Stimulated activated CD8-positive, alpha-beta memory T cell treated with anti-CD3 and anti-CD28 coated beads, Interleukin-2, amount 100 ng/mL, for 48 hours (primary cell): ENCODE measurements around the gene ADSS2.
"Not testable (repeated sequence)": the region's sequence is repeated elsewhere in the genome, so short reads cannot be mapped to it uniquely, and the experiment has no call there.

Source experiments
- DNase-seq, 2 donors: peaks; one replicate each; pipeline ENCODE4 v3.0.0-alpha.2; 2020; ENCODE audit warnings: low read depth in 2 of 2

Gene ADSS2

DNA sequence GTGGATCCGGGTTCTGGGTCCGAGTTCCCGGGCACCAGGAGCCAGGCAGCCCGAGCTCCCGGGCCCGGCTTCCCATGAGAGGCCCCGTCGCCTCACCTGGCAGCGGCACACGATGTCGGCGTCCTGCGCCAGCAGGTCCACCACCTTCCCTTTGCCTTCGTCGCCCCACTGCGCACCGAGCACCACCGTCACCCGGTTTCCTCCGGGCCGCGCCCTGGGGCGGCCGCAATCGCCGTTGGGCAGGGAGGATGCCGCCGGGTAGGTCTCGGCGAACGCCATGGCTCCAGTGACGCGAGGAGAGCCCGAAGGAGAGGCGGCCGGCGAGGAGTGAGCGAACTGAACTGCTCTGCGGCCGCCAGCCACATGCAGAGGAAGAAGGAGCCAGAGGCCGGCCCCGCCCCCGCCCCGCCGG lies at the start of gene ADSS2:
Gene ADSS2, minus strand, starts transcription at position 371 of the 412 bp plus-strand sequence. Its CDS starts 92 bp downstream, at position 279.
- DNase-seq = no peak

DNA sequence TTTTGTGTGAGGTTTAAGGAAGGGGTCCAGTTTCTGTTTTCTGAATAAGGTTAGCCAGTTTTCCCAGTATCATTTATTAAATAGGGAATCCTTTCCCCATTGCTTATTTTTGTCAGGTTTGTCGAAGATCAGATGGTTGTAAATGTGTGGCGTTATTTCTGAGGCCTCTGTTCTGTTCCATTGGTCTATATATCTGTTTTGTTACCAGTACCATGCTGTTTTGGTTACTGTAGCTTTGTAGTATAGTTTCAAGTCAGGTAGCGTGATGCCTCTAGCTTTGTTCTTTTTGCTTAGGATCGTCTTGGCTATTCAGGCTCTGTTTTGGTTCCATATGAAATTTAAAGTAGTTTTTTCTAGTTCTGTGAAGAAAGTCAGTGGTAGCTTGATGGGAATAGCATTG lies 48.8 kb upstream of the ADSS2 start:
- not testable (repeated sequence) for DNase-seq

DNA sequence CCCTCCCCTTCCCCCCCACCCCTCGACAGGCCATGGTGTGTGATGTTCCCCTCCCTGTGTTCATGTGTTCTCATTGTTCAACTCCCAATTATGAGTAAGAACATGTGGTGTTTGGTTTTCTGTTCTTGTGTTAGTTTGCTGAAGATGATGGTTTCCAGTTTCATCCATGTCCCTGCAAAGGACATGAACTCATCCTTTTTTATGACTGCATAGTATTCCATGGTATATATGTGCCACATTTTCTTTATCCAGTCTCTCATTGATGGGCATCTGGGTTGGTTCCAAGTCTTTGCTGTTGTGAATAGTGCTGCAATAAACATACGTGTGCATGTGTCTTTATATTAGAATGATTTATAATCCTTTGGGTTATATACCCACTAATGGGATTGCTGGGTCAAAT lies 47.8 kb upstream of the ADSS2 start:
- not testable (repeated sequence) for DNase-seq

DNA sequence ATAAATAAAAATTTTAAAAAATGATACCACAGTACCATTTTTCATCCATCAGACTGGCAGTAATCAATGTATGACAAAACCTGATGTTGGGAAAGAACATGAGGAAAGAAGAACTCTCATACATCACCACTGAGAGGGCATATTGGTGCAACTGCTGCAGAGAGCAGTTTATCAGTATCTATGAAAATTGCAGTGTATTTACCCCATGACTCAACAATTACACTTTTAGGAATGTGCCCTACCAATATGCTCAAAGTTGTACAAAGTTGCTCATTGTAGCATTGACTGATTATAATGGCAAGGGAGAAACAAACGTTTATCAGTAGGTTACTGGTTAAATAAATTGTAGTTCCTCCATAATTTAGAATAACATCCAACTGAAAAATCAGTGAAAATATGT lies 46.1 kb upstream of the ADSS2 start:
- DNase-seq = no peak

DNA sequence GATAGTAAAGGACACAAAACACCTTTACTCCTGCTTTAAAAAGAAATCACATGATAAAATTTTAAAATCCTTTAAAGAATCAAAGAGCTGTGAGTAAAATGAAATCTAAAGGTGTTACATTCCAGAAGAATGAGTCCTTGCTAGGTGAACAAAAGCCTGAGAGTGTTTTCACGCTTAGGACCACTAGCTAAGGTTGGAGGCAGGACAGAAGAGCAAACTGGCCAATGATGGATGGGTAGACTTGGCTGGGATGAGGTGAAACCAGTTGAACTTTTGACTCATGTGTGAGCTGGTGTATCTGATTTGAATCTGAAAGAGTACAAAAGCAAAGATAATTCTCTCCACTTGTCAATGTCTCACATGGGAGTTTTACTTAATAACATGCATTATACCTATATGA lies 44.5 kb upstream of the ADSS2 start:
- no peak for DNase-seq

DNA sequence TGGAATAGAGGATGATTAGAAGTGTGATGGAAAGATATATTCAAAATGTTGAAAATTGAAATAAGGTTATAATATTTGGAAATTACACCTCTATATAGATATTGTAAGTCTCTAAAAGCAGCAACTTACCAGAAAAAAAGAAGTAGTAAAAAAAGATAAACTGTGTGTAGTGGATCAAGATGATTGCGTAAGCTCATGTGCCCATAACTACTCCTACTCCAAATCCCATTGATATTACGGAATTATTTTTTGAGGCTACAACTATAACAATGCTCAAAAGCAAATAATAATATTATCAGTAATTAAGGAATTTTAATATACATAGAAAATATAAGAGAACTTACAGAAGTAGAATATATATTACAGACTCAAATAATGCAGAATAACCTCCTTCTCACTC lies 42.9 kb upstream of the ADSS2 start:
- no peak for DNase-seq

DNA sequence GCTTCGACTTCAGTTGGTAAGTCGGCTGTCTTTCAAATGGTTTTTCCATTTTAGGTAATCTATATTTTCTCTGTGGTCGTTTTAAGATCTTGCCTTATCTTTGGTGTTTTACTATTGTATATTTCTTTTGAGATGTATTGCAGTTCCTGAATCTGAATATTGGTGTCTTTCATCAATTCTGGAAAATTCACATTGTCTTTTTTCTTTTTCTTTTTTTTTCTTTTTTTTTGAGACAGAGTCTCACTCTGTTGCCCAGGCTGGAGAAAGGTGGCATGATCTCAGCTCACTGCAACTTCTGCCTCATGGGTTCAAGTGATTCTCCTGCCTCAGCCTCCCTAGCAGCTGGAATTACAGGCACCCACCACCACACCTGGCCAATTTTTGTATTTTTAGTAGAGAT lies 33.3 kb upstream of the ADSS2 start:
- DNase-seq = not testable (repeated sequence)

DNA sequence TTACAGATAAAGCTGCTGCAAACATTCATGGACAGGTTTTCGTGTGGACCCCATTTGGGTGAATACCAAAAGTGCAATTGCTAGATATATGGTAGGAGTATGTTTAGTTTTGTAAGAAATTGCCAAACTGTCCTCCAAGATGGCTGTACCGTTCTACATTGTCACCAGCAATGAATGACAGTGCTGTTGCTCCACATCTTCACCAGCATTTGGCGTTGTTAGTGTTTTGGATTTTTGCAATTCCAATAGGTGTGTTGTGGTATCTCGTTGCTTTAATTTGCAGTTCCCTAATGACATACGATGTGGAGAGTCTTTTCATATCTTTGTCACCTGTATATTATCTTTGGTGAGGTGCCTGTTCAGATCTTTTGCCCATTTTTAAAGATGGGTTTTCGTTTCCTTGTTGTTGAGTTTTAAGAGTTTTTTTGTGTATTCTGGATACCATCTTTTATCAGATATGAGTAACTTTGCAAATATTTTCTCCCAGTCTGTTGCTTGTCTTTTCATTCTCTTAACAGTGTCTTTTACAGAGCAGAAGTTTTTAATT lies 21.4 kb upstream of the ADSS2 start:
- no peak for DNase-seq

DNA sequence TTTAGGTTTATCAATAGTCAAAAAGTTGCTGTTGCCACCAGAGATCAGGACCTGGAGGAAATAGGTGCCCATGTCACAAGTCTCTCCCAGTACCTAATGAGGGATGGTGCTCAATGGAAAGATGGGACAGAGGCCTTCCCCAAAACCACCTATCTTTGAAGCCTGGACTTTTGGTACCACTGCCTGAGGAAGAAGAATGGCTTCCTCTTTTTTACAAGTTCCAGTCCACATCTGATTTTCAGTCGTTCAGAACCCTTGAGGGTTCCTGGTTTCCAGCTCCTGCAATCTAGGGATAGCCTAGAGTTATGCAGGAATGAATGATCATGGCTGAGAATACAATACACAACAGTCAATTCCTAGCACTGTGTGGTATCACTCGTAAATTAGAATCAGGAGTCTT lies 15.0 kb upstream of the ADSS2 start:
- DNase-seq = no peak

DNA sequence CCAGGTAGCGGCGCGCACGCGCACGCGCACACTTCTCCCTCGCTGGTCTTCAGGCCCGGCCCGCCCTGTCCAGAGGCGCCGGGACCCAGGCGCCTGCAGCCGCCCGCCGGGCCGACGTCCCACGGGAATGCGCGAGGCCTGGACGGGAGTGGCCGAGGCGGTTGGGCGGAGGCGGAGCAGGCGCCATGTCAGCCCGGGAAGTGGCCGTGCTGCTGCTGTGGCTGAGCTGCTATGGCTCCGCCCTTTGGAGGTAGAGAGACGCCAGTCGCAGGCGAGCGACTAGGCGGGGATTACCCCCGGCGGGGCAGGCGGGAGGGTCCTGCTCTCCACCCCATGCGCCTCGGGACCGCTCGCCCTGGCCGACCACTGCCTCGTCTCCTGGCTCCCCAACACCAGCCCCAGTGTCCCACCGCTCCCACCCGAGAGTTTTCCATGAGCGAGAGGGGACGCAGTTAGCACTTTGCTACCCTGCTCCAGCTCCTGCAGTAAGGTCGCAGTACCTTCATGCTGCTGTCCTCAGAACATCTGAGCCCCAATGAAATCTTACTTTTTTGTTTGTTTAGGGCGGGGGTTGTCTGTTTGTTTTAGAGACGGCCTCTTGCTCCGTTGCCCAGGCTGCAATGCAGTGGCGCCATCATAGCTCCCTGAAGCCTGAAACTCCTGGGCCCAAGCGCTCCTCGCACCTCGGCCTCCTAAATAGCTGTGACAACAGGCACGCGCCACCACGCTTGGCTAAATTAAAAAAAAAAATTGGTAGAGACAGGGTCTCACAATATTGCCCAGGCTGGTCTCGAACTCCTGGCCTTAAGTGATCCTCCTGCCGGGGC lies 9.7 kb upstream of the ADSS2 start, which contains the start of gene CATSPERE:
Gene CATSPERE, plus strand, starts transcription at position 29 of the 827 bp plus-strand sequence. Its CDS starts 157 bp downstream, at position 186.
- peak; percentile 56 to 65 for DNase-seq

DNA sequence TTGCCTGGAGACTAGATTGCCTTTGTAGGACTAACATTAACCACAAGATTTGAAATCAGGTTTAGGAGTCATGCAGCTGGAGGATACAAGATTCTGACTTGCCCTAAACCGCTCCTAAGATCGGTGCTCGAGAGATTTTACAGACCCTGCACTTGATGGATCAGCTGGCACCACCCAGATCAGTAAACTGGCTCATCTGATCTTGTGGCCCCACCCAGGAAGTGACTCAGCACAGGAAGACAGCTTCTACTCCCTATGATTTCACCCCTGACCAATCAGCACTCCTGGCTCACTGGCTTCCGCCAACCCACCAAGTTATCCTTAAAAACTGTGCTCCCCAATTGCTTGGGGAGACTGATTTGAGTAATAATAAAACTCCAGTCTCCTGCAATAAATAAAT lies 8.5 kb upstream of the ADSS2 start:
- DNase-seq = no peak

DNA sequence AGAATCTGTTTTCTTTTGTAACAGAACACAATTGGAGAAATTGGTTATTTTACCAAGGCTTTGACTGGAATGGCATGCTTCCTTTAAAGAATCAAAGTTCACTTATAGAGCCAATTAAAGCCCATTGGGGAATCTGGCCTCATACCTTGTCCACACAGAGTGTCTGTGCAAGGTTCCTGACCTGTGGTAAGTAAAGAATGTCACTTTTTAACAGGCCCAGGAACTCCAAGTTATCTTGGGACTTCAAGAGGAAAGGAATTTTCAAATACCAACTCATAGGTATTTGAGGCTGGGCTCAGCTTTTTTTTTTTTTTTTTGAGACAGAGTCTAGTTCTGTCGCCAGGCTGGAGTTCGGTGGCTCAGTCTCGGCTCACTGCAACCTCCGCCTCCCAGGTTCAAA lies 7.1 kb upstream of the ADSS2 start:
- DNase-seq = no peak

DNA sequence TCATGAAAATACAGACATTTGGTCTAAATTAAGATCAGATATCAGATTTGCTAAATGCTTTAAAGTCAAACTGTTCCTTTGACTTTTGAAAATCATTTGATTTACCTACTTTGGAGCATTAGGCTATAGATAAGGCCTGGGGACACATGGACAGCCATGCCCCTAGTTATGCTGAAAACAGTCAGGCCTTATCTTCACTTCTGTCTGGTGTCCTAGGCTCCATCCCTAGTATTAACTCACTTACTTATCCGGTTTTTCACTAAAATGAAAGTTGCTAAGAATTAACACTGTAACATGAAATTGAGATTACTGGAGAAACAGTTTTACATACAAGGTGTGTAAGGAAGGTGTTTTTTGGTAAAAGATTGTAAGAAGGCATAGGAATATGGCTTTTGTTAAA lies 4.9 kb upstream of the ADSS2 start:
- DNase-seq = no peak

DNA sequence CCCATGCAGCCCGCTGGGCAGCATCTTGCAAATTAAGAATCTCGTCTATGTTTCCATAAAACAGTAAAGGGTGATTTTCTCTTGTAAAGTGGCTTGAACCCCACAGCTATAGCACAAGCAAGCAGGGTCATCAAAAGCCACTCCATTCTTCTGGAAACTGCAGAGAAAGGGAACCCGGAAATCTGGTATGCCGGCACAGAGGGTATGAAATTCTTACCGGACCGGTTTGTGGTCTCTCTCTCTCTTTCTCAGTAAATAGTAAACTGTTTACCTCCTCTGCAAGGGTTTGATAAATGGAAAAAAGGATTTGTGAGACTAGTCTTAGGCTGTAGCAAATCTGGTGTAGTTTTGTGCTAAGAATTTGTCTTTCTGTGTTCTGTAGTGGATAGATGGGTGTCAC lies 2.7 kb upstream of the ADSS2 start:
- DNase-seq = no peak

DNA sequence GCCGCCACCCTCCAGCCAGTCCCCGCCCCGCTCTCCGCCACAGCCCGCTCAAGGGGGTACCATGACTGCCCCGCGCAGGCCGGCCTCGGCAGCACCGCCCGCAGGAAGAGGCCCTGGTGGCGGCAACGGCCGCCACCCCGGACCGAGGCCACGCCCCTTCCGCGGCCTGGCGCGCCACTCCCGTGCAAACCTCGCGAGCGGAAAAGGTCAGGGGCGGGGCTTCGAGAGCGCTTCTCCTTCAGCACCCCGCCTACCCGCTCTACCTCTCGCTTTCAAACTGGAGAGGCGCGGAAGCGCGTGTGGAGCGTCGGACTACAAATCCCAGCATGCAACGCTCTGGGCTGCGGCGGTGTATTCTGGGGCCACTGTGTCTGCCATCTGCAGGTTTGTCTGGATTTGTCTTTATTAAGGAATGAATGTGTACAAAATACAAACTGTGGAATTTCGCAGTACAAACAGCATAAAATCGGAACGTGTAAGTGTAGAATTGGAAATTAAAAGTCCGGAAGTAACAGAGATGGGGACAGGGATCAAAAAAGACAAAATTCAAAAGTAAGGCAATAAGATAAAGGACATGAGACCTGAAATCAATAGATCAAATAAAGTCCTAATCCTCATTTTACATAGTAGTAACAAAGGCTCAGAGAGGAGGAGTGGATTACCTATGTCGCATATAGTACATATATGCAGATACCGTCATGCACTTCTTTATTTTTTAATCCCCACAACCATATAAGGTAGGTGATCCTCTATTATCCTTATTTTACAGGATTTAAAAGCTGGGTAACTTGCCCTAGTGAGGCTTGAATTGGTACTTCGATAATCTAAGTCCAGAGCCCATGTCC lies 464 bp upstream of the ADSS2 start:
- DNase-seq = peak; percentile 98

DNA sequence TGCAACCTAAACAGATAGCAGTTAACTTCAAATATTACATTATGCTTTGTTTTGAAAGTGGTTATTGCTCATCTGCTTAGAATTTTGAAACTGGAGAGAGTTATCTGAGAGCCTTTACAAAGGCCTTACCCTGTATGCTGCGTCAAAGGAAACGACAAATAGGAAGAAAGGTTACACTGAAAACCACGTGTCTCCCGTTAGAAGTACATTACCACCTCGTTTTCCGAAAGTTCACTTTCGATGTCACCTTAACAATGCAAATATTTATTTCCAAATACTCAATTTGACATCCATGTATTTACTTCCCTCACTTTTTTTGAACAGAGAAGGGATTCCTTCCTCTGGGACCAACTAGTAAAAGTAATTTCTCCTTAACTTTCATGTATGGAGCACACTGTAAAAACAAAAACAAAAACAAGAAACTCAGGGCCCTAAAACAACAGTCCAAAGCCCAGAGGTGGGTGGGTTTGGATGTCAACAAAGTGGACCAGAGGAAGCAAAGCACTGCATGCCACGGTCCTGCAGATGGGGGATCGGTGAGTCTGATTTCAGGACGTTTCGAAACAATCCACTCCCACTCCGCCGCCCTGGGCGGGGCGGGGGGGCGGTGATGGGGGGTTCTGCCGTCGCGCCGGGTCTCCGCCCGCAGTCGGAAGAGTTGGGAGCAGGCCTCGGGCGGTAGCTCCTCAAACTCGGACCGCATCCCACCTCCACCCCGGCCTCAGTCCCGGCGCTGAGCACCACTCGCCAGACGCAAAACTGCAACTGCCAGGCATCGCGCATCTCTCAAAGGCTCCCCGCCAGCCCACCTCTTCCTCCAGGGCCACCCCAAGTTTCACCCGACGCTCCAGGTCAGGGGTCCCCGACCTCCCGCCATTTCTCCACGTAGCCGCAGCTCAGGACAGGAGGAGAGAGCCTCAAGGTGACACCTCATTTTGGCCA lies 841 bp downstream of the ADSS2 start:
- DNase-seq = peak; percentile 46 to 55

DNA sequence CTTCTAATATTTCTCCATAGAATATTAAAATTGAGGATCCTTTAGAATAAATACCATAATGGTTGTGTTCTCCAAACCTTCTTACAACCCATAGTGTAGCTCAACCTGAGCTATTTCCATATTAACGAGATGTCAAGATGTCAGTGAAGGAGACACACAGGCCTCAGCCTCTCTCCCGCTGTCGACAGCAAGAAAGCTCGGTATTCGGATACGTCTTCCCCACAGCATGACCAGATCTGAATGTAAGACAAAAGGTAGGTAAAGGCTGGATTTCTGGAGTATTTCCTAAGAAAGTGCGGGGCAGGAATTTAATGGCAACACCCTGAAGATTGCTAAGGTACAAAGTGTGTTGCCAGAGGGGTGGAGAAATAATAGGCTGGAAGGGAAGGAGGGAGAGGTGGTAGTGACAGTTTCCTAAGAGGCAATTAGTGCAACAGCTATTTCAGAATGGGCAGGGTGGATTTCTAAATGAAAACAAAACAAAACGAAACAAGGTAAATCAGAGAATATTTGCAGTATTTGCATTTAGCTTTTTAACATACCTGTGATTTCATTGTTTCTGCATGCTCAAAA lies 1.7 kb downstream of the ADSS2 start:
- no peak for DNase-seq

DNA sequence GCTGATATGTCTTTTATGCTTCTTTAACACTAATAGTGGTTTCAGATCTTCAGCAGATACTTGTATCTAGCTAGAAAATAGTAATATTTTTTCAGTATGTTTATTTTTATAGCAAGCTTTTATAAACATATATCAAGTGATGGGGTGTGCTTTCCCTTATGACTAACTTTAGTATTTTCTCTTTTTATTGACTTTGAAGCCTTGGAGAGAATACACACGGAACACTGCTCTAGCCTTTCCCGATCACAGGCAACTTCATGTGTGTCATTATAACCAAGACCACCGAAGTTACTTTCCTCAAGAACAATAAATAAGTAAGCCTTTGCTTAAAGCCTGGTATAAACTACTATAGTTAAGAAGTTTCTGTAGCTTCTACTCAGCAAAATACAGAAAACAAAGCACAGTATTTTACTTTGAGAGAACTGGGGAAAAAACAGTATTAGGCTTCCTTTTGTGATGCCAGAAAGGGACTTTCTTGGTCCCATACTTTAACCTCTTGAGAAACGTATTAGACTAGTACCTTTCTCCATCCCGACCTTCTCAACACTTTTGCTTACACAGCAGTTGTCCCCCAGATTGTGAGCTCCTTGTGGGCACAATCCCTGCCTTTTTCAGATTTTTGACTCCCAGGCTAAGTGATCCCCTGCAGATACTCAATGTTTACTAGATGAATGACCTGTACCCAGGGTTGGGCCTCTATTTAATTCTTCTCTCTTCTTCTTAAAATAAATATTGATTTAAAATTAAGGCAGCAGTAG lies 3.3 kb downstream of the ADSS2 start:
- DNase-seq = no peak

DNA sequence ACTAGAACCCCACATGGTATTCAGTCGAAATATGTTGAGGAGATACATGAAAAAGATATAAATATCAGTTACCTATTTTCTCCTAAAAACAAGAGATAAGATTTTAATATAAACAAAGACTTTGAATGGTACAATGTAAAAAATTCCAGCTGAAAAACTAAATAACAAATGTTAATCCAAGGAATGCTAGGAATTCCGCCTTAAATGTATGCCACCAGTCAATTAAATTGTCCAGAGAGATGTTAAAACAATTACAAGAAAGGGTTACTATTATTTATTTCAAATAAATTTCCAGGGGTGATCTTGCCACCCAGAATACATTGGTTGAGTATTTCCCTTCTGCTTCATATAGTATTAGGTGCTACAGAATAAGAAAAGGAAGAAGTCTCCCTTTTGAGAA lies 4.2 kb downstream of the ADSS2 start:
- DNase-seq = no peak

DNA sequence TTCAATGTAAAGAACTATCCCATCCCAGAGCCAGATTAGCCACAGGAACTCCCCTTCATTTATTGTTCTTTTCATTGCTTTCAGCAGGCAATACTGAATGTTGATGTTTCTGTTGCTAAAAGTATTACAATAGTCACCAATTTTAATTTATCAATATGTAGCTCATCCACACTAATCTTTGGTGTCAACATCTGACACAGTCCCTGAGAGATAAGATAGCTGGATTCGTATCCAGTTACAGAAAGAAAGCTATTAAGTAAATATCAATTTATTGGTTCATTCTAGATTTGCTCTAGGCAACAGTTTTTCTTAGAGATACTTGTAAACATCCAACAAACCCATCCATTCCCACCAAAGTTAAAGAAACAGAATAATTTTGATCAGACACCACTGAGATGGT lies 4.7 kb downstream of the ADSS2 start:
- DNase-seq = no peak
